ENCODE measurements around the gene CDHR1.

Gene CDHR1

GRCh38 chr10:84216834-84217233 lies 22.5 kb downstream of the CDHR1 start:
- Histone ChIP-seq H3K4me3 (replicated peaks; ENCODE audit: low read depth, low read length) (no peak overlapping the region), H3K36me3 (ENCODE audit: control insufficient read depth, insufficient read depth, low read length) (no peaks in the 10 kb centered on the region), H3K27me3 (replicated peaks; ENCODE audit: control insufficient read depth, insufficient read depth, low read length) (no peaks in the 10 kb centered on the region; the same call in 1 of the 2 replicates)
- DNase-seq (ENCODE audit: extremely low read depth, insufficient read length): no peak
- TF ChIP-seq CTCF (IDR thresholded peaks at IDR 0.05; ENCODE audit: insufficient read depth, low read length, poor library complexity, severe bottlenecking): no peak

- no peak overlapping the region for H3K4me3 ChIP-seq (replicated peaks; ENCODE audit: low read depth, low read length)
- no peaks in the 10 kb centered on the region; the same call in 1 of the 2 replicates for H3K27me3 ChIP-seq (replicated peaks; ENCODE audit: control insufficient read depth, insufficient read depth, low read length)
- H3K36me3 ChIP-seq (ENCODE audit: control insufficient read depth, insufficient read depth, low read length): no peaks in the 10 kb centered on the region
- no peak for DNase-seq (ENCODE audit: extremely low read depth, insufficient read length)
- no peak for TF ChIP-seq CTCF (IDR thresholded peaks at IDR 0.05; ENCODE audit: insufficient read depth, low read length, poor library complexity, severe bottlenecking)
These were observed 23.4 kb downstream of the CDHR1 start for GRCh38 chr10:84217746-84218145.

DNA sequence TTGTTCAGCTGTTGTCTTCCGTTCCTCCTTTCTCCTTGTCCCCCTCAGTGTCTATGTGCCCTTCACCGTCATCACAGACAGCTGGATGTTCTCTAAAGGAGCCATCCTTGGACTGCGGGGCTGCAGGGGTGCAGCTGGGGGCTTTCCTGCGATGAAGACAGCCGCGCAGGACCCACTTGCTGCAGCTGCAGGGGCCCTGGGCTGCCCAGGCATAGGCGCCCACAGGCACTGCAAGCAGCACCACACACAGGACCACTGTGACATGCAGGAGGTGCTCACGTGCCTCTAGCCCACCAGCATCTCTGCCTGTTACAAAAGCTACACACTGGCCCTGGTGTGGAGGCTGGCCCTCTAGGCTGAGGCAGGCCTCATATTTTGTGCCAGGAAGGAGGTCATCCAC lies 27.6 kb downstream of the CDHR1 start:
- no peaks in the 10 kb centered on the region for H3K36me3 ChIP-seq (ENCODE audit: control insufficient read depth, insufficient read depth, low read length)
- H3K4me3 ChIP-seq (replicated peaks; ENCODE audit: low read depth, low read length): no peak overlapping the region
- H3K27me3 ChIP-seq (replicated peaks; ENCODE audit: control insufficient read depth, insufficient read depth, low read length): no peaks in the 10 kb centered on the region; the same call in 1 of the 2 replicates
- no peak for DNase-seq (ENCODE audit: extremely low read depth, insufficient read length)
- TF ChIP-seq CTCF (IDR thresholded peaks at IDR 0.05; ENCODE audit: insufficient read depth, low read length, poor library complexity, severe bottlenecking): no peak

- Histone ChIP-seq H3K27me3 (replicated peaks; ENCODE audit: control insufficient read depth, insufficient read depth, low read length) (no peaks in the 10 kb centered on the region), H3K36me3 (ENCODE audit: control insufficient read depth, insufficient read depth, low read length) (no peaks in the 10 kb centered on the region), H3K4me3 (replicated peaks; ENCODE audit: low read depth, low read length) (no peak overlapping the region)
- no peak for TF ChIP-seq CTCF (IDR thresholded peaks at IDR 0.05; ENCODE audit: insufficient read depth, low read length, poor library complexity, severe bottlenecking)
- no peak for DNase-seq (ENCODE audit: extremely low read depth, insufficient read length)
These were observed 30.2 kb downstream of the CDHR1 start for GRCh38 chr10:84224411-84225028.

GRCh38 chr10:84225427-84226173 lies 31.3 kb downstream of the CDHR1 start, which contains the start of gene LRIT2:
LRIT2 (minus strand) TSS chr10:84225544; CDS start chr10:84225520, 24 bp downstream.
- no peaks in the 10 kb centered on the region for H3K36me3 ChIP-seq (ENCODE audit: control insufficient read depth, insufficient read depth, low read length)
- H3K27me3 ChIP-seq (replicated peaks; ENCODE audit: control insufficient read depth, insufficient read depth, low read length): no peaks in the 10 kb centered on the region
- H3K4me3 ChIP-seq (replicated peaks; ENCODE audit: low read depth, low read length): no peak within 1 kb of the TSS
- TF ChIP-seq CTCF (IDR thresholded peaks at IDR 0.05; ENCODE audit: insufficient read depth, low read length, poor library complexity, severe bottlenecking): no peak
- DNase-seq (ENCODE audit: extremely low read depth, insufficient read length): no peak

All from GM06990 (cell line).